Tibial nerve (tissue), 3 donors: ENCODE results near the gene RNF128.

Experiments
- POLR2A ChIP-seq, 2 donors: fragments of 450-650 bp; IDR thresholded peaks; one replicate each; pipeline ENCODE4 v1.6.1; 2017; ENCODE audit warnings: antibody characterized with exemption in 2 of 2, mild to moderate bottlenecking in 2 of 2, moderate library complexity in 2 of 2
- TF ChIP-seq, protein P1 (sequence below), 5 experiments: fragments of 200-600 bp in 3 of 5; fragments of 450-650 bp in 2 of 5; sonication (generic) in 3 of 5; IDR thresholded peaks; one replicate each; pipeline ENCODE4 v1.5.1; 2016 to 2019; ENCODE audit warnings: antibody characterized with exemption in 5 of 5, mild to moderate bottlenecking in 3 of 5, moderate library complexity in 2 of 5

DNA sequence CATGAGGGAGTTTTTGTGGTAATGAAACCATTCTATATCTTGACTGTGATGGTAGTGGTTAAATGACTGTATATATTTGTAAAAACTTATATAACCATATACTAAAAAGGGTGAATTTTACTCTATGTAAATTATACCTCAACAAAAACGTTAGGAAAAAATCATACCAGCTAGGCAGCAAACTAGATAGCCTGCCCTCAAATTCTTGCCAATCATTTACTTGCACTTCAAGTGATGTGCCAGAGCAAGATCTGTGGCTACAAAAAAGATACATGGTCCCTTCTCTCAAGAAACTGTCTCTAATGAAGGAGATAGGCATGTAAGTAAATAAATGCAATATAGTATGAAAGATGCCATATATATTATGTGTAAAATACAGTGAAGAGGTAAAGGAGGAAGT, 10.0 kb upstream of the RNF128 start:
- TF ChIP-seq, protein P1, sequence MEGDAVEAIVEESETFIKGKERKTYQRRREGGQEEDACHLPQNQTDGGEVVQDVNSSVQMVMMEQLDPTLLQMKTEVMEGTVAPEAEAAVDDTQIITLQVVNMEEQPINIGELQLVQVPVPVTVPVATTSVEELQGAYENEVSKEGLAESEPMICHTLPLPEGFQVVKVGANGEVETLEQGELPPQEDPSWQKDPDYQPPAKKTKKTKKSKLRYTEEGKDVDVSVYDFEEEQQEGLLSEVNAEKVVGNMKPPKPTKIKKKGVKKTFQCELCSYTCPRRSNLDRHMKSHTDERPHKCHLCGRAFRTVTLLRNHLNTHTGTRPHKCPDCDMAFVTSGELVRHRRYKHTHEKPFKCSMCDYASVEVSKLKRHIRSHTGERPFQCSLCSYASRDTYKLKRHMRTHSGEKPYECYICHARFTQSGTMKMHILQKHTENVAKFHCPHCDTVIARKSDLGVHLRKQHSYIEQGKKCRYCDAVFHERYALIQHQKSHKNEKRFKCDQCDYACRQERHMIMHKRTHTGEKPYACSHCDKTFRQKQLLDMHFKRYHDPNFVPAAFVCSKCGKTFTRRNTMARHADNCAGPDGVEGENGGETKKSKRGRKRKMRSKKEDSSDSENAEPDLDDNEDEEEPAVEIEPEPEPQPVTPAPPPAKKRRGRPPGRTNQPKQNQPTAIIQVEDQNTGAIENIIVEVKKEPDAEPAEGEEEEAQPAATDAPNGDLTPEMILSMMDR (IDR thresholded peaks at IDR 0.05): no peak
- TF ChIP-seq POLR2A (IDR thresholded peaks at IDR 0.05): no peak
